Measurements from ENCODE around the gene HHIP.

The HHIP gene

GRCh38 chr4:144681806-144682205, 35.9 kb downstream of the HHIP start:
- Histone ChIP-seq H3K4me1 (ENCODE audit: control insufficient read depth, insufficient read depth, low read length, poor library complexity, severe bottlenecking) (no peaks in the 10 kb centered on the region), H3K27ac (ENCODE audit: insufficient read depth, low read length, poor library complexity, severe bottlenecking) (no peak overlapping the region), H3K9me3 (ENCODE audit: control insufficient read depth, low read length) (no peaks in the 10 kb centered on the region), H3K4me3 (ENCODE audit: insufficient read depth, low read depth, low read length, poor library complexity, severe bottlenecking) (no peak overlapping the region), H3K36me3 (ENCODE audit: control insufficient read depth, insufficient read depth, low read length) (no peaks in the 10 kb centered on the region), H3K27me3 (replicated peaks; ENCODE audit: control insufficient read depth, insufficient read depth, low read length, poor library complexity, severe bottlenecking) (no peaks in the 10 kb centered on the region)
- DNase-seq, result no peak

- H3K4me1 ChIP-seq (ENCODE audit: control insufficient read depth, insufficient read depth, low read length, poor library complexity, severe bottlenecking), result no peaks in the 10 kb centered on the region
- no peak overlapping the region for H3K27ac ChIP-seq (ENCODE audit: insufficient read depth, low read length, poor library complexity, severe bottlenecking)
- DNase-seq, result no peak
- no peaks in the 10 kb centered on the region for H3K9me3 ChIP-seq (ENCODE audit: control insufficient read depth, low read length)
- H3K36me3 ChIP-seq (ENCODE audit: control insufficient read depth, insufficient read depth, low read length), result no peaks in the 10 kb centered on the region
- no peak overlapping the region for H3K4me3 ChIP-seq (ENCODE audit: insufficient read depth, low read depth, low read length, poor library complexity, severe bottlenecking)
- H3K27me3 ChIP-seq (replicated peaks; ENCODE audit: control insufficient read depth, insufficient read depth, low read length, poor library complexity, severe bottlenecking), result no peaks in the 10 kb centered on the region
Observed at GRCh38 chr4:144683516-144683915, 37.6 kb downstream of the HHIP start.

GRCh38 chr4:144685911-144686310, 40.0 kb downstream of the HHIP start:
- Histone ChIP-seq H3K27me3 (replicated peaks; ENCODE audit: control insufficient read depth, insufficient read depth, low read length, poor library complexity, severe bottlenecking) (no peaks in the 10 kb centered on the region), H3K27ac (ENCODE audit: insufficient read depth, low read length, poor library complexity, severe bottlenecking) (no peak overlapping the region), H3K9me3 (ENCODE audit: control insufficient read depth, low read length) (no peaks in the 10 kb centered on the region), H3K4me3 (ENCODE audit: insufficient read depth, low read depth, low read length, poor library complexity, severe bottlenecking) (no peak overlapping the region), H3K4me1 (ENCODE audit: control insufficient read depth, insufficient read depth, low read length, poor library complexity, severe bottlenecking) (no peaks in the 10 kb centered on the region), H3K36me3 (ENCODE audit: control insufficient read depth, insufficient read depth, low read length) (no peaks in the 10 kb centered on the region)
- no peak for DNase-seq

GRCh38 chr4:144686921-144687320, 41.0 kb downstream of the HHIP start:
- no peaks in the 10 kb centered on the region for H3K4me1 ChIP-seq (ENCODE audit: control insufficient read depth, insufficient read depth, low read length, poor library complexity, severe bottlenecking)
- no peak overlapping the region for H3K27ac ChIP-seq (ENCODE audit: insufficient read depth, low read length, poor library complexity, severe bottlenecking)
- no peaks in the 10 kb centered on the region for H3K36me3 ChIP-seq (ENCODE audit: control insufficient read depth, insufficient read depth, low read length)
- DNase-seq, result no peak
- no peaks in the 10 kb centered on the region for H3K9me3 ChIP-seq (ENCODE audit: control insufficient read depth, low read length)
- no peak overlapping the region for H3K4me3 ChIP-seq (ENCODE audit: insufficient read depth, low read depth, low read length, poor library complexity, severe bottlenecking)
- no peaks in the 10 kb centered on the region for H3K27me3 ChIP-seq (replicated peaks; ENCODE audit: control insufficient read depth, insufficient read depth, low read length, poor library complexity, severe bottlenecking)

GRCh38 chr4:144687466-144687865, 41.5 kb downstream of the HHIP start:
- no peak for DNase-seq

GRCh38 chr4:144688035-144688569, 42.1 kb downstream of the HHIP start:
- Histone ChIP-seq H3K4me1 (ENCODE audit: control insufficient read depth, insufficient read depth, low read length, poor library complexity, severe bottlenecking) (no peaks in the 10 kb centered on the region), H3K36me3 (ENCODE audit: control insufficient read depth, insufficient read depth, low read length) (no peaks in the 10 kb centered on the region), H3K4me3 (ENCODE audit: insufficient read depth, low read depth, low read length, poor library complexity, severe bottlenecking) (no peak overlapping the region), H3K9me3 (ENCODE audit: control insufficient read depth, low read length) (no peaks in the 10 kb centered on the region), H3K27me3 (replicated peaks; ENCODE audit: control insufficient read depth, insufficient read depth, low read length, poor library complexity, severe bottlenecking) (no peaks in the 10 kb centered on the region), H3K27ac (ENCODE audit: insufficient read depth, low read length, poor library complexity, severe bottlenecking) (no peak overlapping the region)
- DNase-seq, result no peak

More at GRCh38 chr4:144687466-144687865, 41.5 kb downstream of the HHIP start:
- Histone ChIP-seq H3K36me3 (ENCODE audit: control insufficient read depth, insufficient read depth, low read length) (no peaks in the 10 kb centered on the region), H3K4me1 (ENCODE audit: control insufficient read depth, insufficient read depth, low read length, poor library complexity, severe bottlenecking) (no peaks in the 10 kb centered on the region), H3K9me3 (ENCODE audit: control insufficient read depth, low read length) (no peaks in the 10 kb centered on the region), H3K27me3 (replicated peaks; ENCODE audit: control insufficient read depth, insufficient read depth, low read length, poor library complexity, severe bottlenecking) (no peaks in the 10 kb centered on the region), H3K27ac (ENCODE audit: insufficient read depth, low read length, poor library complexity, severe bottlenecking) (no peak overlapping the region), H3K4me3 (ENCODE audit: insufficient read depth, low read depth, low read length, poor library complexity, severe bottlenecking) (no peak overlapping the region)

GRCh38 chr4:144689125-144689524, 43.2 kb downstream of the HHIP start:
- DNase-seq, result no peak
- Histone ChIP-seq H3K9me3 (ENCODE audit: control insufficient read depth, low read length) (no peaks in the 10 kb centered on the region), H3K27me3 (replicated peaks; ENCODE audit: control insufficient read depth, insufficient read depth, low read length, poor library complexity, severe bottlenecking) (no peaks in the 10 kb centered on the region), H3K4me1 (ENCODE audit: control insufficient read depth, insufficient read depth, low read length, poor library complexity, severe bottlenecking) (no peaks in the 10 kb centered on the region), H3K27ac (ENCODE audit: insufficient read depth, low read length, poor library complexity, severe bottlenecking) (no peak overlapping the region), H3K36me3 (ENCODE audit: control insufficient read depth, insufficient read depth, low read length) (no peaks in the 10 kb centered on the region), H3K4me3 (ENCODE audit: insufficient read depth, low read depth, low read length, poor library complexity, severe bottlenecking) (no peak overlapping the region)

- no peaks in the 10 kb centered on the region for H3K9me3 ChIP-seq (ENCODE audit: control insufficient read depth, low read length)
- no peaks in the 10 kb centered on the region for H3K4me1 ChIP-seq (ENCODE audit: control insufficient read depth, insufficient read depth, low read length, poor library complexity, severe bottlenecking)
- H3K36me3 ChIP-seq (ENCODE audit: control insufficient read depth, insufficient read depth, low read length), result no peaks in the 10 kb centered on the region
- H3K27me3 ChIP-seq (replicated peaks; ENCODE audit: control insufficient read depth, insufficient read depth, low read length, poor library complexity, severe bottlenecking), result no peaks in the 10 kb centered on the region
- no peak overlapping the region for H3K4me3 ChIP-seq (ENCODE audit: insufficient read depth, low read depth, low read length, poor library complexity, severe bottlenecking)
- H3K27ac ChIP-seq (ENCODE audit: insufficient read depth, low read length, poor library complexity, severe bottlenecking), result no peak overlapping the region
- no peak for DNase-seq
Observed at GRCh38 chr4:144695721-144696120, 49.8 kb downstream of the HHIP start.

GRCh38 chr4:144696376-144696775, 50.4 kb downstream of the HHIP start:
- no peaks in the 10 kb centered on the region for H3K36me3 ChIP-seq (ENCODE audit: control insufficient read depth, insufficient read depth, low read length)
- H3K4me3 ChIP-seq (ENCODE audit: insufficient read depth, low read depth, low read length, poor library complexity, severe bottlenecking), result no peak overlapping the region
- DNase-seq, result no peak
- H3K27me3 ChIP-seq (replicated peaks; ENCODE audit: control insufficient read depth, insufficient read depth, low read length, poor library complexity, severe bottlenecking), result no peaks in the 10 kb centered on the region
- no peaks in the 10 kb centered on the region for H3K4me1 ChIP-seq (ENCODE audit: control insufficient read depth, insufficient read depth, low read length, poor library complexity, severe bottlenecking)
- no peak overlapping the region for H3K27ac ChIP-seq (ENCODE audit: insufficient read depth, low read length, poor library complexity, severe bottlenecking)
- no peaks in the 10 kb centered on the region for H3K9me3 ChIP-seq (ENCODE audit: control insufficient read depth, low read length)

GRCh38 chr4:144699565-144699964, 53.6 kb downstream of the HHIP start:
- Histone ChIP-seq H3K27me3 (replicated peaks; ENCODE audit: control insufficient read depth, insufficient read depth, low read length, poor library complexity, severe bottlenecking) (no peaks in the 10 kb centered on the region), H3K36me3 (ENCODE audit: control insufficient read depth, insufficient read depth, low read length) (no peaks in the 10 kb centered on the region), H3K4me1 (ENCODE audit: control insufficient read depth, insufficient read depth, low read length, poor library complexity, severe bottlenecking) (no peaks in the 10 kb centered on the region), H3K4me3 (ENCODE audit: insufficient read depth, low read depth, low read length, poor library complexity, severe bottlenecking) (no peak overlapping the region), H3K9me3 (ENCODE audit: control insufficient read depth, low read length) (no peaks in the 10 kb centered on the region), H3K27ac (ENCODE audit: insufficient read depth, low read length, poor library complexity, severe bottlenecking) (no peak overlapping the region)
- no peak for DNase-seq
